Hypothalamus (tissue), 51 donors: ENCODE results near the gene TMEM81.

Experiments
- DNase-seq, 51 donors: peaks; one replicate each; lab custom pipeline; 2025; lab: John Stamatoyannopoulos, UW

TMEM81 gene

DNA sequence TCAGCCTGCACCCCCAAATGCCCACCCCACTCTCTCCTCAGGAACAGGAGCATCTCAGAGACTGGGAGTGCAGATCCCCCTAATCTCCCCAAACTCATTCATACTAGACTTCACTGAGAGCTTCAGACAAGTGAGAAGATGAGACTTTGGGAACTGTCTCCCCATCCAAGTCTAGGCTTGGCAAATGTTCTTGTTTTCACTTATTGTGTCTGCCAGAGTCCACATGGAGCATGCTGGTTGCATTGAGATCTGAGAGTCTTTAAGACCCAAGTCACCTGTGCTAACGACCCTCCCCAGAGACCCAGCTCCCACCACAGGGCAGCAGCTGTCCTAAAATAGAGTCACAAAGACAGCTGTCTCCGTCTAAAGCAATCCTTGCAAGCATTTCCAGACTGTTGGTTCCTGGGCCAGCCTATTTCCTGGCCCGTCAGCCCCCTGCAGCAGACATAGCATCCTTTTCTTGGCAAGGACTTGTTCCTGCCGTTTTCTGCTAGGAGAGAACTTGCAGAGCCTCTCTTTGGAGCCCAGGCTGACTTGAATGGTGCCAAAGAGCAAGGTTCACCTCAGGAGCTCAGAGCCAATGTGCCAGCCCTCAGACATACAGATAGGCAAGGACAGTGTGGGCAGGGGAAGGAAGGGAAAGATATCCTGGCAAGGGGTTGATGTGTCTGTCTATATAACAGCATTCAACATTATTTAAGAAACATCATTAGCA, 43.1 kb downstream of the TMEM81 start:
- DNase-seq: peak in 1 of 51 donors; percentile 16

GRCh38 chr1:205038132-205038786, 46.0 kb downstream of the TMEM81 start:
- DNase-seq: no peak

GRCh38 chr1:205037539-205037938, 46.7 kb downstream of the TMEM81 start:
- DNase-seq: peak in 14 of 51 donors; percentile 14 to 64 (median 42)
